ENCODE results near the gene DEUP1.
"Not testable (repeated sequence)": the region's sequence is repeated elsewhere in the genome, so short reads cannot be mapped to it uniquely, and the experiment has no call there.

The DEUP1 gene

GRCh38 chr11:93291110-93291509 is 39.4 kb upstream of the DEUP1 start:
- no peak overlapping the region for H3K4me3 ChIP-seq (ENCODE audit: control insufficient read depth, low read depth, low read length)
- TF ChIP-seq CTCF (IDR thresholded peaks at IDR 0.05; ENCODE audit: control insufficient read depth, insufficient read depth, low read depth, low read length, missing control alignments), result no peak
- DNase-seq (ENCODE audit: low read depth), result no peak

- H3K4me3 ChIP-seq (ENCODE audit: control insufficient read depth, low read depth, low read length), result no peak overlapping the region
- DNase-seq (ENCODE audit: low read depth), result no peak
- TF ChIP-seq CTCF (IDR thresholded peaks at IDR 0.05; ENCODE audit: control insufficient read depth, insufficient read depth, low read depth, low read length, missing control alignments), result no peak
These were observed 38.6 kb upstream of the DEUP1 start for GRCh38 chr11:93291898-93292297.

- no peak for DNase-seq (ENCODE audit: low read depth)
- no peak for TF ChIP-seq CTCF (IDR thresholded peaks at IDR 0.05; ENCODE audit: control insufficient read depth, insufficient read depth, low read depth, low read length, missing control alignments)
- no peak overlapping the region for H3K4me3 ChIP-seq (ENCODE audit: control insufficient read depth, low read depth, low read length)
These were observed 34.5 kb upstream of the DEUP1 start for GRCh38 chr11:93295921-93296575.

- DNase-seq (ENCODE audit: low read depth), result no peak
- no peak for TF ChIP-seq CTCF (IDR thresholded peaks at IDR 0.05; ENCODE audit: control insufficient read depth, insufficient read depth, low read depth, low read length, missing control alignments)
These were observed 26.9 kb upstream of the DEUP1 start for GRCh38 chr11:93303689-93304088.

GRCh38 chr11:93314399-93314798 is 16.1 kb upstream of the DEUP1 start:
- DNase-seq (ENCODE audit: low read depth); H3K4me3 ChIP-seq (ENCODE audit: control insufficient read depth, low read depth, low read length): not testable (repeated sequence)

More at GRCh38 chr11:93303689-93304088, 26.9 kb upstream of the DEUP1 start:
- no peak overlapping the region for H3K4me3 ChIP-seq (ENCODE audit: control insufficient read depth, low read depth, low read length)

- DNase-seq (ENCODE audit: low read depth), result no peak
- no peak for TF ChIP-seq CTCF (IDR thresholded peaks at IDR 0.05; ENCODE audit: control insufficient read depth, insufficient read depth, low read depth, low read length, missing control alignments)
- H3K4me3 ChIP-seq (ENCODE audit: control insufficient read depth, low read depth, low read length), result no peak overlapping the region
These were observed 11.2 kb upstream of the DEUP1 start for GRCh38 chr11:93319224-93319839.

- TF ChIP-seq CTCF (IDR thresholded peaks at IDR 0.05; ENCODE audit: control insufficient read depth, insufficient read depth, low read depth, low read length, missing control alignments), result no peak
- no peak overlapping the region for H3K4me3 ChIP-seq (ENCODE audit: control insufficient read depth, low read depth, low read length)
- DNase-seq (ENCODE audit: low read depth), result no peak
These were observed 10.3 kb upstream of the DEUP1 start for GRCh38 chr11:93320230-93320629.

All from AG09309 (cell line).